GM12878 (cell line): ENCODE results near the gene FOLR2. TPM values are rescaled to one million over a fixed set of nuclear protein-coding genes. Genes with fewer than 3 reads are reported as not detected.

Experiments
- BCLAF1 ChIP-seq: fragments of 450-650 bp; IDR thresholded peaks from 2 replicates; pipeline ENCODE4 v1.6.1; 2017; ENCODE audit warnings: antibody characterized with exemption, mild to moderate bottlenecking, moderate library complexity
- CBFB ChIP-seq: IDR thresholded peaks from 2 replicates; pipeline ENCODE4 v1.6.1; 2016; ENCODE audit warnings: antibody characterized with exemption, low read depth
- CBX3 ChIP-seq: fragments of 200-600 bp; sonication (generic); IDR thresholded peaks from 2 replicates; pipeline ENCODE4 v1.6.1; 2016; ENCODE audit warnings: low read depth, borderline replicate concordance
- CBX5 ChIP-seq: sonication (generic); IDR thresholded peaks from 2 replicates; pipeline ENCODE4 v1.6.1; 2016; ENCODE audit warnings: low read depth, moderate library complexity, mild to moderate bottlenecking, inconsistent platforms
- CEBPZ ChIP-seq: fragments of 150-350 bp; IDR thresholded peaks from 2 replicates; pipeline ENCODE4 v1.6.1; 2016; ENCODE audit warnings: low read depth, low read length
- CHD1 ChIP-seq: IDR thresholded peaks from 2 replicates; pipeline ENCODE4 v1.6.1; 2012; ENCODE audit warnings: low read depth, low read length, improper control_type of control experiment
- EGR1 ChIP-seq, 2 experiments: IDR thresholded peaks; 1 replicate in 1 of 2; 2 replicates in 1 of 2; pipeline ENCODE4 v1.6.1; 2011 to 2012; ENCODE audit warnings: low read depth in 2 of 2, low read length in 2 of 2, borderline replicate concordance in 1 of 2, mild to moderate bottlenecking in 1 of 2, moderate library complexity in 1 of 2
- GABPA ChIP-seq: IDR thresholded peaks from 2 replicates; pipeline ENCODE4 v1.6.1; 2014; ENCODE audit warnings: antibody characterized with exemption, low read depth, mild to moderate bottlenecking, inconsistent platforms
- HDAC2 ChIP-seq: fragments of 200-600 bp; sonication (generic); IDR thresholded peaks from 2 replicates; pipeline ENCODE4 v1.6.1; 2017
- JUND ChIP-seq: IDR thresholded peaks from 2 replicates; pipeline ENCODE4 v1.6.1; 2012; ENCODE audit warnings: low read depth, mild to moderate bottlenecking, low read length, improper control_type of control experiment, moderate library complexity
- NFIC ChIP-seq: IDR thresholded peaks from 2 replicates; pipeline ENCODE4 v1.6.1; 2012; ENCODE audit warnings: low read depth, mild to moderate bottlenecking, inconsistent platforms, low read length, moderate library complexity
- NFXL1 ChIP-seq: fragments of 450-650 bp; IDR thresholded peaks from 2 replicates; pipeline ENCODE4 v1.6.1; 2017; ENCODE audit warnings: antibody characterized with exemption, mild to moderate bottlenecking, borderline replicate concordance
- NFYA ChIP-seq: IDR thresholded peaks from 2 replicates; pipeline ENCODE4 v1.6.1; 2011; ENCODE audit warnings: low read depth, mild to moderate bottlenecking, low read length, improper control_type of control experiment, borderline replicate concordance
- PBX3 ChIP-seq: IDR thresholded peaks from 2 replicates; pipeline ENCODE4 v1.6.1; 2011; ENCODE audit warnings: mild to moderate bottlenecking, low read depth, low read length, moderate library complexity; ENCODE audit not compliant: insufficient replicate concordance
- TARDBP ChIP-seq: IDR thresholded peaks from 2 replicates; pipeline ENCODE4 v1.6.1; 2016; ENCODE audit warnings: borderline replicate concordance
- TCF12 ChIP-seq: IDR thresholded peaks from 2 replicates; pipeline ENCODE4 v1.6.1; 2011; ENCODE audit warnings: low read depth, mild to moderate bottlenecking, low read length
- TCF3 ChIP-seq: IDR thresholded peaks from 2 replicates; pipeline ENCODE4 v1.6.1; 2012; ENCODE audit warnings: low read depth, mild to moderate bottlenecking, low read length, borderline replicate concordance; ENCODE audit not compliant: insufficient read depth
- WRNIP1 ChIP-seq: IDR thresholded peaks from 2 replicates; pipeline ENCODE4 v1.6.1; 2011; ENCODE audit warnings: low read depth, low read length, improper control_type of control experiment, borderline replicate concordance
- YBX1 ChIP-seq: fragments of 450-650 bp; IDR thresholded peaks from 2 replicates; pipeline ENCODE4 v1.6.1; 2016; ENCODE audit warnings: antibody characterized with exemption
- ZBTB33 ChIP-seq: fragments of 450-650 bp; IDR thresholded peaks from 2 replicates; pipeline ENCODE4 v1.6.1; 2017; ENCODE audit warnings: mild to moderate bottlenecking
- ZNF217 ChIP-seq: fragments of 450-650 bp; IDR thresholded peaks from 2 replicates; pipeline ENCODE4 v1.6.1; 2017; ENCODE audit warnings: antibody characterized with exemption, mild to moderate bottlenecking
- polyA plus RNA-seq, 11 experiments: library from polyadenylated mRNA; depleted of rRNA in 4 of 11; unstranded in 6 of 11; stranded (reverse) in 5 of 11; fragments of >200 nt; fragmentation: Nextera tagmentation in 4 of 11; fragmentation: Illumina TruSeq in 1 of 11; extraction: Ambion mirVana in 4 of 11; extraction: Trizol in 1 of 11; gene quantifications; 1 replicate in 1 of 11; 2 replicates in 10 of 11; pipeline versions ENCODE4 v1.2.1 to v1.2.3, GENCODE V29; 2011 to 2016; ENCODE audit warnings: inconsistent platforms in 2 of 11, missing spikeins in 2 of 11, low read depth in 1 of 11
- total RNA-seq, 4 experiments: library from RNA; depleted of rRNA in 3 of 4; stranded (reverse); fragments of >200 nt in 3 of 4; fragmentation: Illumina TruSeq in 1 of 4; extraction: Trizol in 1 of 4; gene quantifications; 2 replicates each; pipeline versions ENCODE4 v1.2.1 to v1.2.3, GENCODE V29; 2013 to 2021

FOLR2 gene
- total and polyA plus RNA-seq, 10 of the 15 experiments (the other 5 are each of a cell fraction or from before 2014, with no cell fraction given) = 0.10 to 11.1 (median 1.9) TPM

- TF ChIP-seq CBX5 = no peak
- TF ChIP-seq BCLAF1 = no peak
- TF ChIP-seq NFYA = no peak
- TF ChIP-seq EGR1 (IDR thresholded peaks at IDR 0.05; ENCODE audit: borderline replicate concordance in 1 of 2, low read depth in 2 of 2, low read length in 2 of 2) = no peak
- no peak for TF ChIP-seq NFXL1
- TF ChIP-seq WRNIP1 = no peak
- no peak for TF ChIP-seq ZNF217
- 0 out of 2 replicates have a peak, but pooled peaks have one; percentile 3 for TF ChIP-seq CBFB
- no peak for TF ChIP-seq PBX3
- no peak for TF ChIP-seq CEBPZ
- no peak for TF ChIP-seq GABPA
- TF ChIP-seq TARDBP = no peak
- TF ChIP-seq TCF12 = no peak
- TF ChIP-seq TCF3 = no peak
- no peak for TF ChIP-seq JUND
- no peak for TF ChIP-seq NFIC
- no peak for TF ChIP-seq HDAC2
- TF ChIP-seq ZBTB33 = no peak
- no peak for TF ChIP-seq CBX3
- no peak for TF ChIP-seq CHD1
- TF ChIP-seq YBX1 = no peak
Observed at GRCh38 chr11:72223615-72224563, 7.3 kb downstream of the FOLR2 start (continued).
